ENCODE measurements around the gene CST9L.

Gene CST9L

GRCh38 chr20:23570178-23570760 is 2.0 kb upstream of the CST9L start:
- Mint-ChIP-seq H3K9me3 (no peaks in the 10 kb centered on the region), H3K27ac (no peak overlapping the region), H3K4me1 (no peaks in the 10 kb centered on the region), H3K36me3 (no peaks in the 10 kb centered on the region), H3K4me3 (no peak overlapping the region), H3K27me3 (peaks cover 7 to 12% of the 10 kb centered on the region in 2 donors)
- DNase-seq: no peak
- ATAC-seq (replicated peaks): no peak

- H3K27ac Mint-ChIP-seq: no peak overlapping the region
- no peaks in the 10 kb centered on the region for H3K9me3 Mint-ChIP-seq
- H3K36me3 Mint-ChIP-seq: no peaks in the 10 kb centered on the region
- H3K4me3 Mint-ChIP-seq: no peak overlapping the region
- peaks cover 12 to 13% of the 10 kb centered on the region in 2 donors for H3K27me3 Mint-ChIP-seq
- ATAC-seq (replicated peaks) (peak in 1 of 2 donors; percentile 10), DNase-seq (no peak)
- no peaks in the 10 kb centered on the region for H3K4me1 Mint-ChIP-seq
These were observed 1.3 kb upstream of the CST9L start for GRCh38 chr20:23569570-23569969.

- H3K27me3 Mint-ChIP-seq: peaks cover 11 to 14% of the 10 kb centered on the region in 2 donors
- no peaks in the 10 kb centered on the region for H3K9me3 Mint-ChIP-seq
- no peak overlapping the region for H3K4me3 Mint-ChIP-seq
- H3K36me3 Mint-ChIP-seq: no peaks in the 10 kb centered on the region
- no peak overlapping the region for H3K27ac Mint-ChIP-seq
- DNase-seq (no peak), ATAC-seq (replicated peaks) (no peak)
- H3K4me1 Mint-ChIP-seq: no peaks in the 10 kb centered on the region
These were observed 667 bp upstream of the CST9L start for GRCh38 chr20:23568971-23569330.

GRCh38 chr20:23566199-23566932 is 1.9 kb downstream of the CST9L start:
- no peak for DNase-seq
- H3K4me1 Mint-ChIP-seq: no peaks in the 10 kb centered on the region
- no peak for ATAC-seq (replicated peaks)
- peaks cover 12 to 19% of the 10 kb centered on the region in 2 donors for H3K27me3 Mint-ChIP-seq
- H3K9me3 Mint-ChIP-seq: peaks cover 10 to 14% of the 10 kb centered on the region in 2 donors
- peaks cover 0 to 8% of the 10 kb centered on the region in 2 donors for H3K36me3 Mint-ChIP-seq
- no peak overlapping the region for H3K27ac Mint-ChIP-seq
- no peak overlapping the region for H3K4me3 Mint-ChIP-seq

GRCh38 chr20:23565503-23566045 is 2.7 kb downstream of the CST9L start:
- H3K27me3 Mint-ChIP-seq: peaks cover 12 to 19% of the 10 kb centered on the region in 2 donors
- peaks cover 10 to 14% of the 10 kb centered on the region in 2 donors for H3K9me3 Mint-ChIP-seq
- H3K27ac Mint-ChIP-seq: no peak overlapping the region
- ATAC-seq (replicated peaks) (no peak), DNase-seq (no peak)
- no peak overlapping the region for H3K4me3 Mint-ChIP-seq
- no peaks in the 10 kb centered on the region for H3K4me1 Mint-ChIP-seq
- peaks cover 0 to 8% of the 10 kb centered on the region in 2 donors for H3K36me3 Mint-ChIP-seq

GRCh38 chr20:23564927-23565326 is 3.4 kb downstream of the CST9L start:
- Mint-ChIP-seq H3K4me1 (no peaks in the 10 kb centered on the region), H3K4me3 (no peak overlapping the region), H3K9me3 (peaks cover 13 to 17% of the 10 kb centered on the region in 2 donors), H3K27me3 (peaks cover 16 to 22% of the 10 kb centered on the region in 2 donors), H3K27ac (no peak overlapping the region), H3K36me3 (peaks cover 3 to 11% of the 10 kb centered on the region in 2 donors)
- ATAC-seq (replicated peaks) (no peak), DNase-seq (no peak)

GRCh38 chr20:23562721-23563342 is 5.5 kb downstream of the CST9L start:
- ATAC-seq (replicated peaks) (no peak), DNase-seq (no peak)
- Mint-ChIP-seq H3K9me3 (peaks cover 22 to 24% of the 10 kb centered on the region in 2 donors), H3K36me3 (peaks cover 3 to 11% of the 10 kb centered on the region in 2 donors), H3K27ac (no peak overlapping the region), H3K4me3 (no peak overlapping the region), H3K27me3 (peaks cover 25 to 31% of the 10 kb centered on the region in 2 donors), H3K4me1 (no peaks in the 10 kb centered on the region)

- Mint-ChIP-seq H3K27ac (no peak overlapping the region), H3K4me1 (no peaks in the 10 kb centered on the region), H3K4me3 (no peak overlapping the region), H3K27me3 (peaks cover 20 to 23% of the 10 kb centered on the region in 2 donors), H3K9me3 (peaks cover 18 to 20% of the 10 kb centered on the region in 2 donors), H3K36me3 (no peaks in the 10 kb centered on the region)
- no peak for ATAC-seq (replicated peaks)
- DNase-seq: no peak
These were observed 13.9 kb downstream of the CST9L start for GRCh38 chr20:23554401-23554800.

GRCh38 chr20:23551786-23552185 is 16.5 kb downstream of the CST9L start:
- no peak overlapping the region for H3K27ac Mint-ChIP-seq
- H3K27me3 Mint-ChIP-seq: peaks cover 6 to 10% of the 10 kb centered on the region in 2 donors
- no peak for ATAC-seq (replicated peaks)
- no peaks in the 10 kb centered on the region for H3K4me1 Mint-ChIP-seq
- H3K36me3 Mint-ChIP-seq: no peaks in the 10 kb centered on the region
- no peak for DNase-seq
- no peak overlapping the region for H3K4me3 Mint-ChIP-seq
- H3K9me3 Mint-ChIP-seq: peaks cover 0 to 4% of the 10 kb centered on the region in 2 donors

- no peaks in the 10 kb centered on the region for H3K36me3 Mint-ChIP-seq
- DNase-seq (no peak), ATAC-seq (replicated peaks) (no peak)
- H3K4me3 Mint-ChIP-seq: no peak overlapping the region
- no peaks in the 10 kb centered on the region for H3K4me1 Mint-ChIP-seq
- peaks cover 0 to 4% of the 10 kb centered on the region in 2 donors for H3K9me3 Mint-ChIP-seq
- H3K27ac Mint-ChIP-seq: no peak overlapping the region
- peaks cover 6% of the 10 kb centered on the region in 2 donors for H3K27me3 Mint-ChIP-seq
These were observed 16.9 kb downstream of the CST9L start for GRCh38 chr20:23551383-23551782.

GRCh38 chr20:23550227-23550626 is 18.1 kb downstream of the CST9L start:
- H3K27ac Mint-ChIP-seq: no peak overlapping the region
- no peaks in the 10 kb centered on the region for H3K36me3 Mint-ChIP-seq
- H3K4me3 Mint-ChIP-seq: no peak overlapping the region
- DNase-seq (no peak), ATAC-seq (replicated peaks) (no peak)
- H3K4me1 Mint-ChIP-seq: no peaks in the 10 kb centered on the region
- H3K27me3 Mint-ChIP-seq: peaks cover 6% of the 10 kb centered on the region in 2 donors
- H3K9me3 Mint-ChIP-seq: peaks cover 0 to 2% of the 10 kb centered on the region in 2 donors

- Mint-ChIP-seq H3K27ac (no peak overlapping the region), H3K4me3 (no peak overlapping the region), H3K4me1 (no peaks in the 10 kb centered on the region), H3K9me3 (no peaks in the 10 kb centered on the region), H3K36me3 (no peaks in the 10 kb centered on the region), H3K27me3 (peaks cover 6 to 10% of the 10 kb centered on the region in 2 donors)
- ATAC-seq (replicated peaks) (no peak), DNase-seq (no peak)
These were observed 19.9 kb downstream of the CST9L start for GRCh38 chr20:23548408-23548807.

GRCh38 chr20:23547613-23548012 is 20.7 kb downstream of the CST9L start:
- H3K4me3 Mint-ChIP-seq: no peak overlapping the region
- H3K9me3 Mint-ChIP-seq: no peaks in the 10 kb centered on the region
- DNase-seq (no peak), ATAC-seq (replicated peaks) (no peak)
- H3K27me3 Mint-ChIP-seq: peaks cover 6 to 11% of the 10 kb centered on the region in 2 donors
- no peak overlapping the region for H3K27ac Mint-ChIP-seq
- H3K36me3 Mint-ChIP-seq: no peaks in the 10 kb centered on the region
- no peaks in the 10 kb centered on the region for H3K4me1 Mint-ChIP-seq

- no peaks in the 10 kb centered on the region for H3K36me3 Mint-ChIP-seq
- no peak for DNase-seq
- H3K27ac Mint-ChIP-seq: no peak overlapping the region
- H3K4me1 Mint-ChIP-seq: no peaks in the 10 kb centered on the region
- H3K4me3 Mint-ChIP-seq: no peak overlapping the region
- no peak for ATAC-seq (replicated peaks)
- no peaks in the 10 kb centered on the region for H3K9me3 Mint-ChIP-seq
- H3K27me3 Mint-ChIP-seq: peaks cover 6 to 13% of the 10 kb centered on the region in 2 donors
These were observed 21.7 kb downstream of the CST9L start for GRCh38 chr20:23546435-23547144.

All from stimulated activated naive B cell treated with anti-CD40 and anti-IgM and Interleukin-4, amounts not matched to agents 10 μg/mL and 1 μg/mL and 100 μg/mL, for 72 hours (primary cell).